ENCODE results near the gene CHAC1.

DNA sequence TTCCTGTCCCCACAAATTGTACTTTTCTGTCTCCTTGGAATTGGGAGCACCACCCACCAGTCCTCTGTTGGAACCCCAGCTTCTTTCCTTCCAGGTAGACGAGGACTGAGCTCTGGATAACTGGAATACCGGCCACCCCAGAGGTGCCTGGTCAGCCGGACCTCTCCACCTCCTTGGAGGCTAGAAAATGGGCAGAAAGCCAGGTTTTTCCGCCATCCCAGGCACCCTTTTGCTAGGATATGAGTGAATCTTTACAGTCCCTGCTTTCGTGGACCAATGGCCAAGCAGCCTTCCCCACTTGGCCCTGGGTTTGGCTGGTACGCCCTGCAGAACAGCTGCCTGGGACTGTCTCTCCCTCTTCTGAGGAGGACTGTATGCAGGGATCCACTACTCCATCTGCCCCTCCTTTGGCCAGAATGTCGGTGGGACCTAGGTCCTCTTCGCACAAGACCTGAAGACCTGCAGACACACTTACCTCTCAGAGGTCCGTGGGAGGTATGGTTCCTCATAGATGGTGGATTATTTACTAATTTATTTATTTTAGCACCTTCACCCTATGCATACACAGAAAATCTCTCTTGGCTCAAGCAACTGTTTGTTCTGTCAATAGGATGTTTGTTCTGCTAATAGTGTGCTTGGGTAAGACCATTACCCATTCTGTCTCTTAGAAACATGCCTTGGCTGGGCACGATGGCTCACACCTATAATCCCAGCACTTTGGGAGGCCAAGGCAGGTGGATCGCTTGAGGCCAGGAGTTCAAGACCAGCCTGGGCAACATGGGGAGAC is 8.6 kb upstream of the CHAC1 start:
- TF ChIP-seq, protein P1, sequence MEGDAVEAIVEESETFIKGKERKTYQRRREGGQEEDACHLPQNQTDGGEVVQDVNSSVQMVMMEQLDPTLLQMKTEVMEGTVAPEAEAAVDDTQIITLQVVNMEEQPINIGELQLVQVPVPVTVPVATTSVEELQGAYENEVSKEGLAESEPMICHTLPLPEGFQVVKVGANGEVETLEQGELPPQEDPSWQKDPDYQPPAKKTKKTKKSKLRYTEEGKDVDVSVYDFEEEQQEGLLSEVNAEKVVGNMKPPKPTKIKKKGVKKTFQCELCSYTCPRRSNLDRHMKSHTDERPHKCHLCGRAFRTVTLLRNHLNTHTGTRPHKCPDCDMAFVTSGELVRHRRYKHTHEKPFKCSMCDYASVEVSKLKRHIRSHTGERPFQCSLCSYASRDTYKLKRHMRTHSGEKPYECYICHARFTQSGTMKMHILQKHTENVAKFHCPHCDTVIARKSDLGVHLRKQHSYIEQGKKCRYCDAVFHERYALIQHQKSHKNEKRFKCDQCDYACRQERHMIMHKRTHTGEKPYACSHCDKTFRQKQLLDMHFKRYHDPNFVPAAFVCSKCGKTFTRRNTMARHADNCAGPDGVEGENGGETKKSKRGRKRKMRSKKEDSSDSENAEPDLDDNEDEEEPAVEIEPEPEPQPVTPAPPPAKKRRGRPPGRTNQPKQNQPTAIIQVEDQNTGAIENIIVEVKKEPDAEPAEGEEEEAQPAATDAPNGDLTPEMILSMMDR (conservative IDR thresholded peaks at IDR 0.05; ENCODE audit: low read length): no peak
- no peak for TF ChIP-seq EZH2phosphoT487 (IDR thresholded peaks at IDR 0.05; ENCODE audit: borderline replicate concordance)
